ENCODE measurements around the gene IQCN. TPM values are rescaled to one million over a fixed set of nuclear protein-coding genes. Genes with fewer than 3 reads are reported as not detected.

Gene IQCN
- total RNA-seq, 1 donor from 2014 or later: 17.8 TPM

DNA sequence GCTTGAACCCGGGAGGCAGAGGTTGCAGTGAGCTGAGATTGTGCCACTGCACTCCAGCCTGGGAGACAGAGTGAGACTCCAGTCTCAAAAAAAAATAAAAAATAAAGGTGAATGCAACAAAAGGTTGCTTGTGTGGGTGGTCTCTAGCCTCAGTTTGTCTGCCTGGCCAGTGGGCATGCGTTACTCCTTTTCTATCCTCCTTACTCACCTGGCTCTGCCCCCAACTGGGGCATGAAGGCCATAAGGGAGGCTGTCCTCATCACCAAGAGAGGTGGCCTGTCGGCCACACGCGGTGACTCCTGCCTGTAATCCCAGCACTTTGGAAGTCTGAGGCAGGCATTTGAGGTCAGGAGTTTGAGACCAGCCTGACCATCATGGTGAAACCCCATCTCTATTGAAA lies 9.1 kb upstream of the IQCN start:
- ChIA-PET CTCF (no interaction called here), POLR2A (interaction anchor here (0.6 to 20.0 kb wide), 7 partner anchors 8 to 420 kb away, joined by 3 to 926 read pairs (median 6); partner anchors contain the start of genes LSM4 and MAST3)
- H3K4me1 Mint-ChIP-seq: peaks cover 47% of the 10 kb centered on the region
- peaks cover 21% of the 10 kb centered on the region for H3K36me3 Mint-ChIP-seq (ENCODE audit: low read depth)
- DNase-seq: no peak
- H3K27ac Mint-ChIP-seq: no peak overlapping the region
- ATAC-seq (ENCODE audit: low read depth): no peak
- H3K4me3 Mint-ChIP-seq: peak overlapping the region; percentile 38
- no peaks in the 10 kb centered on the region for H3K27me3 Mint-ChIP-seq
- TF ChIP-seq, protein P1, sequence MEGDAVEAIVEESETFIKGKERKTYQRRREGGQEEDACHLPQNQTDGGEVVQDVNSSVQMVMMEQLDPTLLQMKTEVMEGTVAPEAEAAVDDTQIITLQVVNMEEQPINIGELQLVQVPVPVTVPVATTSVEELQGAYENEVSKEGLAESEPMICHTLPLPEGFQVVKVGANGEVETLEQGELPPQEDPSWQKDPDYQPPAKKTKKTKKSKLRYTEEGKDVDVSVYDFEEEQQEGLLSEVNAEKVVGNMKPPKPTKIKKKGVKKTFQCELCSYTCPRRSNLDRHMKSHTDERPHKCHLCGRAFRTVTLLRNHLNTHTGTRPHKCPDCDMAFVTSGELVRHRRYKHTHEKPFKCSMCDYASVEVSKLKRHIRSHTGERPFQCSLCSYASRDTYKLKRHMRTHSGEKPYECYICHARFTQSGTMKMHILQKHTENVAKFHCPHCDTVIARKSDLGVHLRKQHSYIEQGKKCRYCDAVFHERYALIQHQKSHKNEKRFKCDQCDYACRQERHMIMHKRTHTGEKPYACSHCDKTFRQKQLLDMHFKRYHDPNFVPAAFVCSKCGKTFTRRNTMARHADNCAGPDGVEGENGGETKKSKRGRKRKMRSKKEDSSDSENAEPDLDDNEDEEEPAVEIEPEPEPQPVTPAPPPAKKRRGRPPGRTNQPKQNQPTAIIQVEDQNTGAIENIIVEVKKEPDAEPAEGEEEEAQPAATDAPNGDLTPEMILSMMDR (IDR thresholded peaks at IDR 0.05): no peak
- intact Hi-C loops (cut with micrococcal nuclease): no loop called here
- no peaks in the 10 kb centered on the region for H3K9me3 Mint-ChIP-seq

DNA sequence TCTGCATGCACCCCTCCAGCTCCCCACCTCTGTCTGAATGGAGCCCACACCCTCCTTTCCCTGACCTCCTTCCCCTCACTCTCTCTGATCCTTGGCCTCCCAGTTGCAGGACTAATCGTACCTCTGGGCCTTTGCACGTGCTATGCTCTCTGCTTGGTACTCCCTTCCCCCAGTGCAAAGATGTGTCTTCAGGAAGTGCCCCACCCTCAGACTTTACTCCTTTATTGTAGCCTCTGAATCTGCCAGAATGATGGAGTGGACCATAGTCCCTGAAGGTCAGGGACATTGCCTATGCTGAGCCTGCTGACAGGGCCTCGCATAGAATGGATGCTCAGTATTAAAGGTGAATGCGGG lies 8.5 kb upstream of the IQCN start:
- intact Hi-C loops (cut with micrococcal nuclease): no loop called here
- TF ChIP-seq, protein P1 (IDR thresholded peaks at IDR 0.05): no peak
- Mint-ChIP-seq H3K27me3 (no peaks in the 10 kb centered on the region), H3K27ac (peak overlapping the region; percentile 95), H3K4me1 (peaks cover 50% of the 10 kb centered on the region), H3K4me3 (peak overlapping the region; percentile 83), H3K36me3 (ENCODE audit: low read depth) (peaks cover 26% of the 10 kb centered on the region), H3K9me3 (no peaks in the 10 kb centered on the region)
- POLR2A ChIA-PET: interaction anchor here (0.5 to 20.0 kb wide), 8 partner anchors 8 to 238 kb away, joined by 3 to 926 read pairs (median 26); partner anchors contain the start of genes IFI30 and LSM4
- ATAC-seq (ENCODE audit: low read depth) (no peak), DNase-seq (no peak)
- CTCF ChIA-PET: interaction anchor here (5.3 kb wide), 1 partner anchor 21 kb away, joined by 100 read pairs; no protein-coding TSS in a partner anchor

DNA sequence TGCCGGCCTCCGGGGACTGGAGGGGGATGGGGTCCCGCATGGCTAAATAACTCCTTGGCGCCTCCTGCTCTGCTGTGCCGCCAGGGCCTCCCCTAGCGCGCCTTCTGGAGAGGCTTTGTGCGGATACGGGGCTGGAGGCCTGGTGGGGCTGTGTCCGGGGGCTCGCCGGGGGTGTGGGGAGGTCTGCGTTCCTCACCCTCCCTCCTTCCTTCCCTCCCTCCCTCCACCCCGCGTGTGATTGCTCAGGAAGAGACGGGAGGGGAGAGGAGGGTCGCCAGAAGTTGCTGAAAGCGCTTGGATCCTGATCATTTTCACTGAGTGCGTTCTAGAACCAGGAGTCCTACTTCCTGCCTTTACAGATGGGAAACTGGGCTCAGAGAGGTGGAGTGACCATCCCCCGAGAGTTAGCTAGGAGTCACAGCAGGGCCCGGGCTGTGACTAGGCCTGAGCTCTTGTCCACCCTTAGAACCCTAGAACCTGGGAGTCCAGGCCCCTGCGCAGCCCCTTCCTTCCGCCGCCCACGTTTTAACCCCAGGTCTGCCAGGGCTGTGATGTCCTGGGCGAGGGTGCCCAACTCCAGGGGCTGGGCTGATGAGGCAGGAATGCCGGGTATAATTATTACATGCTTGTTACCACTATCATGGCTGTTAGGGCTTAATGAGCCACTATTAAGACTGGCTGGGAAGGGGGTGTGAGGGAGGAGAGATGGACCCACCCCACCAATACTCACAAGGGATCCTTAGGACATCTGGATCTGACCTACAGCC lies 8.0 kb upstream of the IQCN start:
- DNase-seq: no peak
- Mint-ChIP-seq H3K9me3 (no peaks in the 10 kb centered on the region), H3K4me3 (peak overlapping the region; percentile 83), H3K27ac (peak overlapping the region; percentile 95), H3K4me1 (peaks cover 54% of the 10 kb centered on the region), H3K27me3 (no peaks in the 10 kb centered on the region), H3K36me3 (ENCODE audit: low read depth) (peaks cover 30% of the 10 kb centered on the region)
- ATAC-seq (ENCODE audit: low read depth): no peak
- ChIA-PET POLR2A (interaction anchor here (0.5 to 20.0 kb wide), 42 partner anchors 9 to 759 kb away, joined by 3 to 926 read pairs (median 6); partner anchors contain the start of genes ARRDC2, ELL, IFI30 and LSM4), CTCF (interaction anchor here (3.8 to 5.3 kb wide), 8 partner anchors 7 to 107 kb away, joined by 30 to 238 read pairs (median 50); partner anchors contain the start of gene LSM4)
- intact Hi-C loops (cut with micrococcal nuclease): no loop called here
- TF ChIP-seq, protein P1 (IDR thresholded peaks at IDR 0.05): no peak

DNA sequence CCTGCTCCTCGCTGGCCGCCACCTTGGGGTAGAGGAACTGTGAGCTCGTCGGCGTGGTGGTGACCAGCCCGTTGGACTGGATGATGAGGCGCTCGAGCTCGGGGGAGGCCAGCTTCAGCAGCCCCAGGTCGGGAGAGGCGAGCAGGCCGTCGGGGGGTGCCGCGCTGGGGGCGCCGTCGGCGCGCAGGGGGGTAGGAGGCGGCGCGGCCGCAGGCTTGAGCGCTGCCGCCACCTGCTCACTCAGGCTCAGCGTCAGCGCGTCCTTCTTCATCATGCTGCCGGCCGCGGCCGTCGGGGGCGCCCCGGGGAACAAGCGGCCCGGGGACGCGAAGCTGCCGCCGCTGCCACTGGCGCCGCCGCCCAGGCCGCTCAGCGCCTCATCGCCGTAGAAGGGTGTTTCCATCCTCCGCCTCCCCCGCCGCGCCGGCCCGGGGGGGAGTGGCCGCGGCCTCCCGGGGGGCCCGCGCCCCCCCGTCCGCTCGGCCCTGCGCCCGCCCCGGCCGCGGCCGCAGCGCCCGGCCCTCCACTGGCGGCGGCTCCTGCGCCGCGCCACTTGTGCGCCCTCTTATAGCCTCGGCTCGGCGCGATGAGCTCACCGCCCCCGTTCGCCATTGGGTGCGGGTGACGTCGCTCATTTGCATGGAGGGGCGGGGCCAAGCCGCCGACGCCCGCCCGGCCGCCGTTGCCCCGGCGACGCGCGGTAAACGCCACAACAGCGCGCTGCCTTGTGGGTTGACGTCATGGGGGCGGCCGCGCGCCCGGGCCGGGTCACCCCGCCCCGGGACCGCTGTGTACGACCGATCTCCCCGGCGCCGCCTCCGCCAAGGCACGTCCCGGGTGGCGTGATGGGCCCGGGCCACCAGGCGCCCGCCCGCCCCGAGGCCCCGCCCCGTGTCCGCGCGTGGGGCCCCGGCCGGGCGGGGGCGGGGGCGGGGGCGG lies 7.1 kb upstream of the IQCN start, which contains the start of gene JUND:
Gene JUND (minus strand): TSS at position 541 of the 939 bp plus-strand sequence. CDS start 138 bp downstream, at position 403.
- H3K36me3 Mint-ChIP-seq (ENCODE audit: low read depth): peaks cover 32% of the 10 kb centered on the region
- ATAC-seq (ENCODE audit: low read depth) (peak; percentile 63), DNase-seq (peak; percentile 99)
- peak within 1 kb of the TSS; percentile 97 for H3K27ac Mint-ChIP-seq
- intact Hi-C loops (cut with micrococcal nuclease): loop anchor here (1.0 to 2.0 kb wide), 5 partner anchors 9 to 241 kb away; partner anchors contain the start of genes ELL and IFI30
- peak within 1 kb of the TSS; percentile 96 for H3K4me3 Mint-ChIP-seq
- peaks cover 48% of the 10 kb centered on the region for H3K4me1 Mint-ChIP-seq
- ChIA-PET CTCF (interaction anchor here (0.6 to 5.3 kb wide), 10 partner anchors 8 to 343 kb away, joined by 3 to 238 read pairs (median 39); partner anchors contain the start of gene LSM4), POLR2A (interaction anchor here (0.5 to 20.0 kb wide), 46 partner anchors 10 to 758 kb away, joined by 3 to 926 read pairs (median 6); partner anchors contain the start of genes ARRDC2, ELL, IFI30 and LSM4)
- TF ChIP-seq, protein P1 (IDR thresholded peaks at IDR 0.05): no peak
- no peaks in the 10 kb centered on the region for H3K27me3 Mint-ChIP-seq
- no peaks in the 10 kb centered on the region for H3K9me3 Mint-ChIP-seq
